ENCODE results near the gene VPS8. TPM values are rescaled to one million over a fixed set of nuclear protein-coding genes. Genes with fewer than 3 reads are reported as not detected.

VPS8 gene
- total and polyA plus RNA-seq, 2 of the 8 experiments (the other 6 are each of a cell fraction or from before 2014, with no cell fraction given) = 13.0 to 41.0 TPM

- no peak for TF ChIP-seq CHD7 (IDR thresholded peaks at IDR 0.05; ENCODE audit: insufficient replicate concordance, low read length)
- no peak for TF ChIP-seq CREB1 (IDR thresholded peaks at IDR 0.05)
- TF ChIP-seq TAF7 (optimal IDR thresholded peaks at IDR 0.05; ENCODE audit: borderline replicate concordance, low read depth, low read length) = no peak
- no peak for TF ChIP-seq EP300 (IDR thresholded peaks at IDR 0.05; ENCODE audit: borderline replicate concordance in 1 of 2, low read depth in 2 of 2, low read length in 2 of 2)
- no peak for TF ChIP-seq RFX5 (IDR thresholded peaks at IDR 0.05; ENCODE audit: borderline replicate concordance, low read depth, low read length)
- no peak for TF ChIP-seq EGR1 (IDR thresholded peaks at IDR 0.05; ENCODE audit: borderline replicate concordance, low read depth, low read length)
- TF ChIP-seq, protein P1, sequence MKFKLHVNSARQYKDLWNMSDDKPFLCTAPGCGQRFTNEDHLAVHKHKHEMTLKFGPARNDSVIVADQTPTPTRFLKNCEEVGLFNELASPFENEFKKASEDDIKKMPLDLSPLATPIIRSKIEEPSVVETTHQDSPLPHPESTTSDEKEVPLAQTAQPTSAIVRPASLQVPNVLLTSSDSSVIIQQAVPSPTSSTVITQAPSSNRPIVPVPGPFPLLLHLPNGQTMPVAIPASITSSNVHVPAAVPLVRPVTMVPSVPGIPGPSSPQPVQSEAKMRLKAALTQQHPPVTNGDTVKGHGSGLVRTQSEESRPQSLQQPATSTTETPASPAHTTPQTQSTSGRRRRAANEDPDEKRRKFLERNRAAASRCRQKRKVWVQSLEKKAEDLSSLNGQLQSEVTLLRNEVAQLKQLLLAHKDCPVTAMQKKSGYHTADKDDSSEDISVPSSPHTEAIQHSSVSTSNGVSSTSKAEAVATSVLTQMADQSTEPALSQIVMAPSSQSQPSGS (IDR thresholded peaks at IDR 0.05; ENCODE audit: low read length) = no peak
- TF ChIP-seq SP1 (IDR thresholded peaks at IDR 0.05; ENCODE audit: low read depth, low read length) = no peak
Measured at GRCh38 chr3:184815046-184815930, 3.3 kb downstream of the VPS8 start (continued).
